Nephron progenitor cell (in vitro differentiated cells): ENCODE data around the gene SHB.

Experiments used
- DNase-seq: peaks from one replicate; pipeline ENCODE4 v3.0.0; 2021
- H3K27ac Mint-ChIP-seq: 2 replicates; pipeline ENCODE4 v1.8.0; 2021; ENCODE audit warnings: mild to moderate bottlenecking, moderate library complexity, mixed read lengths
- H3K27me3 Mint-ChIP-seq: 2 replicates; pipeline ENCODE4 v1.8.0; 2021; ENCODE audit warnings: mild to moderate bottlenecking, low read depth, mixed read lengths; ENCODE audit not compliant: poor library complexity
- H3K36me3 Mint-ChIP-seq: 2 replicates; pipeline ENCODE4 v1.8.0; 2021; ENCODE audit warnings: low read depth, mixed read lengths
- H3K4me1 Mint-ChIP-seq: 2 replicates; pipeline ENCODE4 v1.8.0; 2021; ENCODE audit warnings: mixed read lengths
- H3K4me3 Mint-ChIP-seq: 2 replicates; pipeline ENCODE4 v1.8.0; 2021; ENCODE audit warnings: mild to moderate bottlenecking, moderate library complexity, mixed read lengths
- H3K9me3 Mint-ChIP-seq: 2 replicates; pipeline ENCODE4 v1.8.0; 2021; ENCODE audit warnings: mild to moderate bottlenecking, moderate library complexity, mixed read lengths
- TF ChIP-seq, protein P1 (sequence below): fragments of 200-600 bp; sonication (generic); IDR thresholded peaks from 2 replicates; pipeline ENCODE4 v1.5.0; 2021; ENCODE audit warnings: antibody characterized with exemption

Gene SHB

DNA sequence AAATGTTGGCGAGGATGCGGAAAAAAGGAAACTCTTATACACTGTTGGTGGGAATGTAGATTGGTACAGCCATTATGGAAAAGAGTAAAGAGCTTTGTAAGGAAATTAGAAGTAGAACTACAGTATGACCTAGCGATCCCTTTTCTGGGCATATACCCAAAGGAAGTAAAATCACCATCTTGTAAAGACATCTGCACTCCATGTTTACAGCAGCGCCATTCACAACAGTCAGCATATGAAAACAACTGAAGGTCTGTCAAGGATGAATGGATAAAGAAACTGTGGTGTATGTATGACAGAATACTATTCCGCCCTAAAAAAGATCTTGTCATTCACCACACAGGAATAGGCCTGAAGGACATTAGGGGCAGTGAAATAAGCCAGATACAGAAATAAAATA is 137.4 kb downstream of the SHB start:
- TF ChIP-seq, protein P1, sequence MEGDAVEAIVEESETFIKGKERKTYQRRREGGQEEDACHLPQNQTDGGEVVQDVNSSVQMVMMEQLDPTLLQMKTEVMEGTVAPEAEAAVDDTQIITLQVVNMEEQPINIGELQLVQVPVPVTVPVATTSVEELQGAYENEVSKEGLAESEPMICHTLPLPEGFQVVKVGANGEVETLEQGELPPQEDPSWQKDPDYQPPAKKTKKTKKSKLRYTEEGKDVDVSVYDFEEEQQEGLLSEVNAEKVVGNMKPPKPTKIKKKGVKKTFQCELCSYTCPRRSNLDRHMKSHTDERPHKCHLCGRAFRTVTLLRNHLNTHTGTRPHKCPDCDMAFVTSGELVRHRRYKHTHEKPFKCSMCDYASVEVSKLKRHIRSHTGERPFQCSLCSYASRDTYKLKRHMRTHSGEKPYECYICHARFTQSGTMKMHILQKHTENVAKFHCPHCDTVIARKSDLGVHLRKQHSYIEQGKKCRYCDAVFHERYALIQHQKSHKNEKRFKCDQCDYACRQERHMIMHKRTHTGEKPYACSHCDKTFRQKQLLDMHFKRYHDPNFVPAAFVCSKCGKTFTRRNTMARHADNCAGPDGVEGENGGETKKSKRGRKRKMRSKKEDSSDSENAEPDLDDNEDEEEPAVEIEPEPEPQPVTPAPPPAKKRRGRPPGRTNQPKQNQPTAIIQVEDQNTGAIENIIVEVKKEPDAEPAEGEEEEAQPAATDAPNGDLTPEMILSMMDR: no peak
- DNase-seq: no peak
- H3K27ac Mint-ChIP-seq: no peak overlapping the region
- peaks cover 17% of the 10 kb centered on the region for H3K36me3 Mint-ChIP-seq
- H3K27me3 Mint-ChIP-seq: no peaks in the 10 kb centered on the region
- peaks cover 25% of the 10 kb centered on the region for H3K4me1 Mint-ChIP-seq
- peaks cover 8% of the 10 kb centered on the region for H3K9me3 Mint-ChIP-seq
- no peak overlapping the region for H3K4me3 Mint-ChIP-seq

- Mint-ChIP-seq H3K9me3 (peaks cover 8% of the 10 kb centered on the region), H3K27me3 (no peaks in the 10 kb centered on the region), H3K36me3 (peaks cover 17% of the 10 kb centered on the region), H3K4me3 (no peak overlapping the region), H3K4me1 (peaks cover 40% of the 10 kb centered on the region), H3K27ac (no peak overlapping the region)
- TF ChIP-seq, protein P1: no peak
- DNase-seq: no peak
Observed at GRCh38 chr9:37929441-37929895, 139.6 kb downstream of the SHB start.

- H3K4me1 Mint-ChIP-seq: peaks cover 43% of the 10 kb centered on the region
- peaks cover 8% of the 10 kb centered on the region for H3K9me3 Mint-ChIP-seq
- TF ChIP-seq, protein P1: no peak
- H3K36me3 Mint-ChIP-seq: peaks cover 17% of the 10 kb centered on the region
- H3K4me3 Mint-ChIP-seq: no peak overlapping the region
- DNase-seq: no peak
- H3K27me3 Mint-ChIP-seq: no peaks in the 10 kb centered on the region
- H3K27ac Mint-ChIP-seq: no peak overlapping the region
Observed at GRCh38 chr9:37928552-37929430, 140.2 kb downstream of the SHB start.

GRCh38 chr9:37927601-37928551 is 141.2 kb downstream of the SHB start:
- no peak for DNase-seq
- Mint-ChIP-seq H3K9me3 (peaks cover 8% of the 10 kb centered on the region), H3K4me1 (peaks cover 52% of the 10 kb centered on the region), H3K4me3 (no peak overlapping the region), H3K27ac (peak overlapping the region; percentile 55), H3K36me3 (peaks cover 17% of the 10 kb centered on the region), H3K27me3 (no peaks in the 10 kb centered on the region)
- TF ChIP-seq, protein P1: no peak

GRCh38 chr9:37927132-37927531 is 141.9 kb downstream of the SHB start:
- no peak for DNase-seq
- Mint-ChIP-seq H3K4me1 (peaks cover 59% of the 10 kb centered on the region), H3K36me3 (peaks cover 17% of the 10 kb centered on the region), H3K9me3 (peaks cover 8% of the 10 kb centered on the region), H3K27ac (no peak overlapping the region), H3K27me3 (no peaks in the 10 kb centered on the region), H3K4me3 (no peak overlapping the region)
- TF ChIP-seq, protein P1: no peak
